ENCODE data around the gene OOSP1. TPM values are rescaled to one million over a fixed set of nuclear protein-coding genes. Genes with fewer than 3 reads are reported as not detected.

OOSP1 gene
- total and polyA plus RNA-seq, 8 donors, result not detected

GRCh38 chr11:59918480-59918879, 19.8 kb upstream of the OOSP1 start:
- H3K4me3 ChIP-seq, result no peak overlapping the region
- H3K27me3 ChIP-seq, result no peaks in the 10 kb centered on the region
- intact Hi-C loops (cut with DNase I; ENCODE audit: low total_unique reads), result no loop called here
- WGBS, 5 donors, result 87 to 97% (median 93%) methylated on average over 2 of the region's 2 CpGs
- H3K36me3 ChIP-seq, result no peaks in the 10 kb centered on the region
- H3K27ac ChIP-seq, result no peak overlapping the region
- no peak for DNase-seq
- TF ChIP-seq POLR2A (IDR thresholded peaks at IDR 0.05), result no peak
- H3K4me1 ChIP-seq, result peaks cover 0 to 9% (median 0%) of the 10 kb centered on the region in 4 donors
- H3K9me3 ChIP-seq, result peaks cover 7 to 23% (median 16%) of the 10 kb centered on the region in 4 donors

- no peak overlapping the region for H3K4me3 ChIP-seq
- intact Hi-C loops (cut with DNase I; ENCODE audit: low total_unique reads), result no loop called here
- H3K27me3 ChIP-seq, result no peaks in the 10 kb centered on the region
- H3K9me3 ChIP-seq, result peaks cover 13 to 29% (median 22%) of the 10 kb centered on the region in 4 donors
- TF ChIP-seq POLR2AphosphoS5 (IDR thresholded peaks at IDR 0.05), result no peak
- TF ChIP-seq POLR2A (IDR thresholded peaks at IDR 0.05), result no peak
- no peak for TF ChIP-seq EP300 (IDR thresholded peaks at IDR 0.05)
- peak in 3 of 7 experiments; percentile 24 to 46 (median 35) for TF ChIP-seq CTCF (IDR thresholded peaks at IDR 0.05)
- peak; percentile 58 to 67 for DNase-seq
- whole genome bisulfite sequencing, 5 donors, result 30 to 44% (median 37%) methylated on average over 3 of the region's 3 CpGs
- no peak overlapping the region for H3K27ac ChIP-seq
- H3K36me3 ChIP-seq, result no peaks in the 10 kb centered on the region
- H3K4me1 ChIP-seq, result peaks cover 0 to 9% (median 0%) of the 10 kb centered on the region in 4 donors
These were observed 19.1 kb upstream of the OOSP1 start for GRCh38 chr11:59918987-59919589.

- peaks cover 19 to 54% (median 46%) of the 10 kb centered on the region in 4 donors for H3K9me3 ChIP-seq
- WGBS, 5 donors, result 93 to 96% (median 95%) methylated on average over 6 of the region's 6 CpGs
- TF ChIP-seq POLR2AphosphoS5 (IDR thresholded peaks at IDR 0.05) (no peak), CTCF (IDR thresholded peaks at IDR 0.05) (no peak), EP300 (IDR thresholded peaks at IDR 0.05) (no peak), POLR2A (IDR thresholded peaks at IDR 0.05) (no peak)
- no peaks in the 10 kb centered on the region for H3K27me3 ChIP-seq
- peaks cover 0 to 5% (median 0%) of the 10 kb centered on the region in 4 donors for H3K4me1 ChIP-seq
- no peak for DNase-seq
- H3K36me3 ChIP-seq, result no peaks in the 10 kb centered on the region
- H3K27ac ChIP-seq, result no peak overlapping the region
- intact Hi-C loops (cut with DNase I; ENCODE audit: low total_unique reads), result no loop called here
- H3K4me3 ChIP-seq, result no peak overlapping the region
These were observed 14.4 kb upstream of the OOSP1 start for GRCh38 chr11:59923813-59924212.

GRCh38 chr11:59931688-59932087, 6.5 kb upstream of the OOSP1 start:
- WGBS, 5 donors, result 40 to 83% (median 68%) methylated on average over 1 of the region's 1 CpG
- intact Hi-C loops (cut with DNase I; ENCODE audit: low total_unique reads), result no loop called here

More at GRCh38 chr11:59931688-59932087, 6.5 kb upstream of the OOSP1 start:
- no peaks in the 10 kb centered on the region for H3K36me3 ChIP-seq
- no peak overlapping the region for H3K27ac ChIP-seq
- peaks cover 0 to 23% (median 21%) of the 10 kb centered on the region in 4 donors for H3K9me3 ChIP-seq
- H3K4me3 ChIP-seq, result no peak overlapping the region
- no peak for DNase-seq
- H3K4me1 ChIP-seq, result no peaks in the 10 kb centered on the region
- no peaks in the 10 kb centered on the region for H3K27me3 ChIP-seq
- TF ChIP-seq POLR2AphosphoS5 (IDR thresholded peaks at IDR 0.05) (no peak), EP300 (IDR thresholded peaks at IDR 0.05) (no peak), CTCF (IDR thresholded peaks at IDR 0.05) (no peak), POLR2A (IDR thresholded peaks at IDR 0.05) (no peak)
